HG03064 (cell line): ENCODE measurements around the gene RPS27A.
"Not testable (repeated sequence)": the region's sequence is repeated elsewhere in the genome, so short reads cannot be mapped to it uniquely, and the experiment has no call there.

Experiments
- ATAC-seq: cut with Tn5 transposase; IDR thresholded peaks from one replicate; pipeline ENCODE4 v1.9.1; 2021; ENCODE audit warnings: low read depth; ENCODE audit not compliant: unreplicated experiment

The RPS27A gene

GRCh38 chr2:55236992-55237543, 4.6 kb downstream of the RPS27A start:
- no peak for ATAC-seq

DNA sequence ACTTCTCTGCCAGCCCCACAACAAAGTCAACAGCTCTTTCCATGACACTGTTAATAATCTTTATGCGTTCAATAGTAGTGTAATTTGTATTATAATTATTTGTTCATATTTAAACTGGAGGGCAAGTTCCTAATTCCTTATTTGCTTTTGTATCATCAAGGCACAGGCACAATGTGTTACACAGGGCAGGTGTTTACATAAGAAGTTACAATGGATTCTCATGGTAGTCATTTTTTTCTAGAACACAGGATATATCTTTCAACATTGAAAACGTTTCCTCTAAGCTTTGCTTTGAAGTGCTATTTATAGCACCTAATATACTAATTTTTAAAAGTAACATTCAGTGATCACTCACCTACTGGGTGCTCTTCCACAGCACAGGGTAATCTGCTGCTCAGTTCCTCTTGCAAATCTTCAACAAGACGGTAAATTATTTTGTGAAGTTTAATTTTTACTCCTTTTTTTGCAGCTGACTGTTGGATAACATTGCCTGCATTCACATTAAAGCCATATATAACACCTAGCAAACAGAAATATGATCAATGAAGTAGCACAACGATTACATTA, 7.3 kb downstream of the RPS27A start:
- ATAC-seq: no peak

- not testable (repeated sequence) for ATAC-seq
Measured at GRCh38 chr2:55241582-55241981, 9.1 kb downstream of the RPS27A start.

DNA sequence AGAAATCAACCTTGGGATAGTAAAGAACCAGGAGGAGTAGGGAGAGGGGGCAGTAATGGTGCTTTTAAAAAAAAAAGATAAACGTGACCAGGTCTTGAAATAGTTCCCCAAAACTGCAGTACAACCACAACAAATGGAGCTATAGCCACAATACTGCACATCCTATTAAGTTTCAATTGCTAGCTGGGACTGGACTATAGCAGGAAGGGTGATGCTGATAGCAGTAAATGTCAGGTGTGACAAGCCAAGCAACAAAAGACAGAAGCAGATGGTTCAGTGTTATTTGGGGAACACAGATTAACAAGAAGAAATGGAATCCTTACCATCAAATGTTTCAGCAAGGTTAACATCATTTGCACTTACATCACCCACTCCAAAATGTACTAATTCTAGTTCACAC, 10.1 kb downstream of the RPS27A start:
- ATAC-seq: no peak

GRCh38 chr2:55245411-55245810, 12.9 kb downstream of the RPS27A start:
- no peak for ATAC-seq

DNA sequence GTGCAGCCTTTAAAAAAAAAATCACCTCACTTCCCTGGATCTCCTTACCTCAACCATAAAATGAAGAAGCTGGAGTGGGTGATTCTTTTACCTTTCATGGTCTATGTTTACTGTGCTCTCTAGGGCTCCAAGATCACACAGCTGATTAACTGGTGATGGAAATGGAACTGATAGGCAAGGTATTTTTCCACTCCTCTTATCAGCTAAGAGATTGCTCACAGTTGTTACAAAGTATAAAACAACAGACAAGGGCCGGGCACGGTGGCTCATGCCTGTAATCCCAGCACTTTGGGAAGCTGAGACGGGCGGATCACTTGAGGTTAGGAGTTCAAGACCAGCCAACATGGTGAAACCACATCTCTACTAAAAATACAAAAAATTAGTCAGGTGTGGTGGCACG, 14.5 kb downstream of the RPS27A start:
- ATAC-seq: no peak

- ATAC-seq: no peak
Measured at GRCh38 chr2:55252832-55253231, 20.3 kb downstream of the RPS27A start.

GRCh38 chr2:55259586-55259985, 27.1 kb downstream of the RPS27A start:
- not testable (repeated sequence) for ATAC-seq

DNA sequence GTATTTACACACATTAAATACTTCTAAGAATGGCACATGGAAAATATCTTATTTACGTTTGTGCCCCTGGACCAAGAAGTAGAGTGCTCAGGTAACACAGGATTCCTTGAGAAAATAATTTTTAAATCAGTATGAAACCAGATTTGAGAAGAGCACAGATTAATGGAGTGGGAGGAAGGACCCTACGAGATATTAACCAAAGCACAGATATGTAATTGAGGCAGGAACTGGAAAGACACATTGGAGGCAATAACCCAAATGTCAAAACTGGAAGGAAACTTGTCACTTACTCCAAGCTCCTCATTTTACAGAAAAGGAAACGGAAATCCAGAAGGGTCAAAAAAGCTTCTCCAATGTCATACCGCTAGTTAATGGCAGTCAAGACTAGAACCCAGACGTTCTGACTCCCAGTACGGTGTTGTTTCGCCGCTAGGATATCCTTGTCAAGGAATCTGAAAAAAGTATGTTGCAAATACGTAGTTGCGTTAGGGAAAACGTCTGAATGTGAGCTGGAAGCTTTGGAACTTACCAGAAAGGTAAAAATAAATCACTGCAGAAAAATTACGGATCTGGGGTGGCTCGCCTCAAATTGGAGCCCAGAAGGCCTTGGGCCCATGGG, 35.9 kb downstream of the RPS27A start:
- no peak for ATAC-seq

GRCh38 chr2:55268907-55269644, 36.6 kb downstream of the RPS27A start, which contains the start of gene MTIF2:
Gene MTIF2 (minus strand): TSS chr2:55269231. CDS start chr2:55263858, 5,373 bp downstream.
- ATAC-seq: peak; percentile 95

DNA sequence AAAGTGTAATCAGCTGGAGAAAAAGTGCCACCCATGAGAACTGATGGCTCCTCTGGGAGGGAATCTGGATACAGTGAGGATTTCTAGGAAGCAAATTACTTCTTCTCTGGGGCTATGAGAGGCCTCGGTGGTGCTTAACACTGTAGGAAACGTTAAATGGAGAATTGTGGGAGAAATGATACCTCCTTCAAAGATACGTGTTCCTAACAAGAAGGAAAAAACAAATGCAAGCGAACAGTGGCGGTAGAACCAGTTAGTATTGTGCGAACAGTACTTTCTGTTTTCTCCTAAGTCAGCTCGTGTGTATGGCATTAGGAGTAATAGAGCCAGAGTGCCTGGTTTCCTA, 37.1 kb downstream of the RPS27A start:
- ATAC-seq: no peak

DNA sequence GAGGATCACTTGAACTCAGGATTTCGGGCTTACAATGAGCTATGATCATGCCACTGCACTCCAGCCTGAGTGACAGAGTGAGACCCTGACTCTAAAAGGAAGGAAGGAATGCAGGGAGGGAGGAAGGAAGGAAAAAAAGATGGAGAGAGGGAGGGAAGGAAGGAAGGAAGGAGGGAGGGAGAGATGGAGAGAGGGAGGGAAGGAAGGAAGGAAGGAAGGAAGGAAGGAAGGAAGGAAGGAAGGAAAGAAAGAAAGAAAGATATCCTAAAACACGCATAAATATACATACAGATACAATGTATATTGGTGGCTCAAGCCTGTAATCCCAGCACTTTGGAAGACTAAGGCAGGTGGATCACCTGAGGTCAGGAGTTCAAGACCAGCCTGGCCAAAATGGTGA, 41.9 kb downstream of the RPS27A start:
- ATAC-seq: not testable (repeated sequence)

DNA sequence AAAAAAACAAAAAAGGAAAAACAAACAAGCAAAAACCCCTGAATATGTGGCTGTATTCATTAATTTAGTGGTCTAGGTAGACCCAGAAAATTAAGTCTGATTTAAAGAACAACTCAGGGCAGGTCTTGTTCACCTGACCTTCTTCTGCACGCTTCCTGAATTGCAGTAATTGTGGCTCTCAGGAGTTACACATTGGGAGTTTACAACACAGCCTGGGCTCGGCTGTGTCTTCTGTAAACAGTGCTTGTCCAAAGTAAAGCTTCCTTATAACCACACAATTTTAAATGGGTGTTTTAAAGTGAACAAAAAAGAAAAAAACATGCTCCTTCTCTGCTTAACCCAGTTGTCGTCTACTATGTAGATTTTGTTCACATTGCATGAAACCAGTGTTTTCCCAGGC, 44.8 kb downstream of the RPS27A start:
- no peak for ATAC-seq

GRCh38 chr2:55279214-55279835, 46.8 kb downstream of the RPS27A start:
- not testable (repeated sequence) for ATAC-seq

DNA sequence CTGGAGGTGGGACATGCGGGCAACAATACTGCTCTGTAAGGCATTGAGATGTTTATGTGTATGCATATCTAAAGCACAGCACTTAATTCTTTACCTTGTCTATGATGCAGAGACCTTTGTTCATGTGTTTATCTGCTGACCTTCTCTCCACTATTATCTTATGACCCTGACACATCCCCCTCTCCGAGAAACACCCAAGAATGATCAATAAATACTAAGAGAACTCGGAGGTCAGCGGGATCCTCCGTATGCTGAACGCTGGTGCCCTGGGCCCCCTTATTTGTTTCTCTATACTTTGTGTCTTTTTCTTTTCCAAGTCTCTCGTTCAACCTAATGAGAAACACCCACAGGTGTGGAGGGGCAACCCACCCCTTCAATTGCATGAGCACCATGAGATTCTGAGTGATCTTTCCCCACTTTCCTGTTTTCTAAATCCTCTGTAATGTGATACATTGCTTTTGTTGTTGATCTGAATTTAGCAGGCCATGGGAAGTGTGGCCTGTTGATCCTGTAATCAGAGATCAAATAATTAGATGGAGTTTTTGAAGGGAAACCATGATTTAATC, 47.5 kb downstream of the RPS27A start:
- ATAC-seq: not testable (repeated sequence)

DNA sequence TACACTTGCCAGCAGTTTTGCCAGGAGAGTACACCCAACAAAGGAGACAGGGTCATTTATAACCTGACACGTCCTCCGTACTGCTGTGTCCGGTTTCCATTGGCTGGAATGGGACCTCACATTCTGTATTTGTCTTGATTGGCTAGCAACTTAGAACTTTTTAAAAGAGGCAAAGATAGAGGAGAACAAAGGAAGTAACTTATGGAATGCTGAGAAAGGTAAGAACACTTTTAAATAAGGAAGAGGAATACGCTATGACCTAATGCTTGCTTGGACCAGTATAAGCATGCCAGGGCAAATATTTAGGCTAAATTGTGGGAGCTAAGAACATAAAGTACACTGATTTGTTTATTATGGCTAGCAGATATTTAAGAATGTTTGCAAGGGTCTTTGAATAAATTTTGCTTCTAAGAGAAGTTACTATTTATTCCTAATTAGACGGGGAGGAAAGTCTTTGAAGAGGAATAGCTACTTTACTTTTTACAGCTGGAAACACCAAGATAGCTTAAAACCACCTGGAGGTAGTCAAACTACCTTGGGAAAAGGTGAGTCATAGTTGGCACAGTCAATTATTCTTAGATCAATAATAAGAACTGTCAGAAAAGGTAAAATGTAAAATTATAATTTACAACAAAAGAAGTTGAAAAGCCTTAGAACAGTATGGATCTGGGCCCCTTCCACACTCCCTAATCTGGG, 48.5 kb downstream of the RPS27A start:
- not testable (repeated sequence) for ATAC-seq

DNA sequence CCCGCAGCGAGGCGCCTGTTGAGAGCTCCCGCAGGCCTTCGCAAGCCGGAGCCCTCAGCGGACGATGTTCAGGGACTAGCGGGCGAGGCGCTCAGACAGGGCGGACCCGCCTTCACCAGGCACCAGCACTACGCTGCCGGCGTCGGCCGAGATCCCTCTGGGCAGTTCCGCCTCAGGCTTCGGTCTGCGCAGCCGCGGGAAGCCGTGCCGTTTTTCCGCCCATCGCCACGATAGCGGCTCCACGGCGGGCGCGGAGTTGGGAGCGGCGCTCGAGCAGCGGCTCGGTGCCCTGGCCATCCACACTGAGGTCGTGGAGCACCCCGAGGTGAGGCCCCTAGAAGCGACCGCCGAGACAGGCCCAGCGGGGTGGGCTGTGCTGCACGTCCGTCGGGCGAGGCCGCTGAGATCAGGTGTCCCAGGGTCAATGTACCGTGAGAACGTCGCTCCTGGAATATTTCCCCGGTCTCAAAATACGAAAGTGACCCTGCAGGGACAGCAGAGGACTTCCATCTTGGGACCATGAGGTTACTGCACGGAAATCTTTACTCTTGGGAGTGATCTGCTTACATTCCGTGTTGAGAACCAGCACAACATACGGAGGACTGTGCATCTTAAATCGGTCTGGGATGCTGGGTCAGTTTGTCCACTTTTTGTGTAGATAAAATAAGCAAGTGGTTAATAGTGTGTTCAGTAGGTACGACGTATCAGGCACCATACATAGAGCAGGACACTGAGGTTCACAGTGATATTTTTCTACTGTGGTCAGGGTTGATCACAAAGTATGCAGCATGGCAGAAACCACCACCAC, 49.8 kb downstream of the RPS27A start:
- peak; percentile 93 for ATAC-seq

- ATAC-seq: no peak
Measured at GRCh38 chr2:55283083-55283482, 50.6 kb downstream of the RPS27A start.
